Epithelial cell of prostate (primary cell): ENCODE data around the gene SLC2A1.

Source experiments
- DNase-seq: peaks from one replicate; pipeline ENCODE4 v3.0.0-alpha.2; 2011; ENCODE audit warnings: low read depth, low spot score
- H3K27ac ChIP-seq: fragments of 450-650 bp; 2 replicates; pipeline ENCODE4 v1.5.1; 2017; ENCODE audit warnings: mild to moderate bottlenecking

The SLC2A1 gene

DNA sequence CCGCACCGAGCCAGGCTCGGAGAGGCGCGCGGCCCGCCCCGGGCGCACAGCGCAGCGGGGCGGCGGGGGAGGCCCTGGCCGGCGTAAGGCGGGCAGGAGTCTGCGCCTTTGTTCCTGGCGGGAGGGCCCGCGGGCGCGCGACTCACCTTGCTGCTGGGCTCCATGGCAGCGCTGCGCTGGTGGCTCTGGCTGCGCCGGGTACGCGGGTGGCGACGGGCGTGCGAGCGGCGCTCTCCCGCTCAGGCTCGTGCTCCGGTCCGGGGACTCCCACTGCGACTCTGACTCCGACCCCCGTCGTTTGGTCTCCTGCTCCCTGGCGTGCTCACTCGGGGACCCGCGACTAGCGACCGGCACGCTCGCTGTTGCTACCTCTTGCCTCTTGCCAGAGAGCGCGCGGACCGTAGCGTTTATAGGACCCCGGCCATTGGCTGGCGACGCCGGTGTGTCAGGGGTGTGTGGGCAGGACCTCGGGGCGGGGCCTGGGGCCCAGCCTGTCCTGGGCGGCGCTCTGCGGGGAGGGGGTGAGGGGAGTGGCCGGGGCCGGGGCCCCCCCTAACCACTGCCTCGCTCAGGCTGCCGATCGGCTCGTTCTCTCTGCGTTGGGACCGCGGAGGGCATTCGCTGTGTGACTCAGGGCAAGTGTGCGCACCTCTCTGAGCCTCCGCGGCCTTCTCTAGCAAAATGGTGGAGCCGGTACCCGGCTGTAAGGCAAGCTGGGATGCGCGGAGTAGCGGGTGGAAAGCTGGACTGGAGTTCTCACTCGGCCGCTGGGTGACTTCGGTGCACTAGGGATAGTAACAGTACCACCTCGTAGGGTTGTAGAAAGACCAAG, at the start of gene SLC2A1:
TSS of gene SLC2A1 (minus strand) at position 381 of the 832 bp plus-strand sequence. CDS start at position 164, 217 bp downstream.
- DNase-seq: peak; percentile 90
- peak within 1 kb of the TSS; percentile 98 for H3K27ac ChIP-seq

GRCh38 chr1:43007377-43008114, 48.9 kb upstream of the SLC2A1 start:
- H3K27ac ChIP-seq: no peak overlapping the region
- no peak for DNase-seq

DNA sequence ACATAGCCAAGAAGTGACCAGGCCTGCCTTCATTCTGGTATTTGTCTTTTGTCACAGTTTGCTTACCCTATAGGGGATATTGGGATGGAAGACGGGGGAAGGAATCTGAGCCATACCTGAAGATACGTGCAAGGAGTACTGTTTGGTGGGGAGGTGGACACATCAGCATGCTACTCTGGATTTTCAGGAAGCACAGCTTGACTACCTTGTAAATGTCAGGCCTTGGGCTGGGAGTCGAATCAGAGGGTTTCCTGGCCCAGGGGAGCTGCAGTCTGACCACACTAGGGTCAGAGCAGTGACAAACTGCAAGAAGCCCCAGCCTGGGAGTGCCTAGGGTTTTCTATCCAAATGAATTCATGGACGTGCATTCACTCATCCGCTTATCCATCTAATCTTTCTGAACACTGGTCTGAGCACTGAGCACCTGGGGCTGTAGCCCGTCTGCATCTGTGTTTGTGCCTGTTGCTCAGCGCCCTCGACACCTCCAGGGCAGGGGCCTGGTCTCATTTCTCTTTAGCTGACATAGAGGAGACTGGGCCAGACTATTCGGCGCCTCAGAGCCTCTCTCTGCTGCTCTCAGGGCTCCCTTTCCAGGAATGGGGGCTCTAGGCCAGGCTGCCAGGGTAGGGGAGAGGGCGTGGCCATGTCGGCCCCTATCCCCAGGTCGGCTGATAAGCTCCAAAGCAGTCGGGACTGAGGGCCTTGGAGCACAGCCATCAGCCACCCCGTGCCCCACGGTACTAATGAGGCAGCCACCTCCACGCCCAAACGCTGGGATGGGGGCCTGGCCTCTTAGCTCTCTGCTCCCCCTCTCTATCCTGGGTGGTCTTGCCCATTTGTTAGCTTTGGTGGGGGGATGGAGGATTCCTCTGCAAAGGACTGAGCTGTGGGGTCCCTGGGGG, 47.0 kb upstream of the SLC2A1 start:
- H3K27ac ChIP-seq: no peak overlapping the region
- no peak for DNase-seq

GRCh38 chr1:43004587-43005459, 46.2 kb upstream of the SLC2A1 start:
- DNase-seq: no peak
- H3K27ac ChIP-seq: no peak overlapping the region

DNA sequence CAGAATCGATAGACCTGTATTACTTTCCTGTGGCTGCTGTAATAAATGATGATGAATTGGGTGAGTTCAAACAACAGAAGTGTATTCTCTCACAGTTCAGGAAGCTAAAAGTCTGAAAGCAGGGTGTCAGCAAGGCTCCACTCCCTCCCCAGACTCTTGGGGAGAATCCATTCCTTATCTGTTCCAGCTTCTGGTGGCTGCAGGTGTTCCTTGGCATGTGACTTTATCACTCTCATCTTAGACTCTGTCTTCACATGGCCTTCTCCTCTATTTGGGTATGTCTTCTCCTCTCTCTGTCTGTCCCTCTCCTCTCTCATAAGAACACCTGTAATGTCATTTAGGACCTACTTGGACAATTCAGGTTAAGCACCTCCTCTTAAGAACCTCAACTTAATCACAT, 44.1 kb upstream of the SLC2A1 start:
- no peak for DNase-seq
- H3K27ac ChIP-seq: no peak overlapping the region

- no peak overlapping the region for H3K27ac ChIP-seq
- DNase-seq: no peak
Observed at GRCh38 chr1:43002116-43002515, 43.4 kb upstream of the SLC2A1 start.

GRCh38 chr1:43001434-43001833, 42.8 kb upstream of the SLC2A1 start:
- DNase-seq: no peak
- H3K27ac ChIP-seq: no peak overlapping the region

DNA sequence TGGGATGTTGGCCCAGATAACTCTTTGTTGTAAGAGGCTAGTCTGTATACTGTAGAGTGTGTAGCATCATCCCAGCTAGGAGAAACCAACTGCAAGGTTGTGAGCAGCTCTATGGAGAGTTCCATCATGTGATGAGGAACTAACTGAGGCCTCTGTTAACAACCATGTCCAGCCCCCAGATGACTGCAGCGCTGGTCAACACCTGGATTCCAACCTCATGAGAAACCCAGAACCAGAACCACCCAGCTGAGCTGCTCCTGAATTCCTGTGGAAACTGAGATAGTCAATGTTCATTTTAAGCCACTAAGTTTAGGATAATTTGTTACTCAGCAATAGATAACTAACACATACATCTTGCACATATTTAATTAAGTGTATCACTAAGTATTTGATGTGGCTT, 41.6 kb upstream of the SLC2A1 start:
- H3K27ac ChIP-seq: no peak overlapping the region
- no peak for DNase-seq

GRCh38 chr1:42999308-42999707, 40.6 kb upstream of the SLC2A1 start:
- no peak for DNase-seq
- no peak overlapping the region for H3K27ac ChIP-seq

GRCh38 chr1:42998386-42998785, 39.7 kb upstream of the SLC2A1 start:
- no peak overlapping the region for H3K27ac ChIP-seq
- DNase-seq: no peak

GRCh38 chr1:42996384-42996970, 37.8 kb upstream of the SLC2A1 start:
- no peak for DNase-seq
- H3K27ac ChIP-seq: no peak overlapping the region

- DNase-seq: no peak
- H3K27ac ChIP-seq: no peak overlapping the region
Observed at GRCh38 chr1:42993502-42994136, 35.0 kb upstream of the SLC2A1 start.

- H3K27ac ChIP-seq: no peak overlapping the region
- DNase-seq: no peak
Observed at GRCh38 chr1:42992054-42992571, 33.4 kb upstream of the SLC2A1 start.

DNA sequence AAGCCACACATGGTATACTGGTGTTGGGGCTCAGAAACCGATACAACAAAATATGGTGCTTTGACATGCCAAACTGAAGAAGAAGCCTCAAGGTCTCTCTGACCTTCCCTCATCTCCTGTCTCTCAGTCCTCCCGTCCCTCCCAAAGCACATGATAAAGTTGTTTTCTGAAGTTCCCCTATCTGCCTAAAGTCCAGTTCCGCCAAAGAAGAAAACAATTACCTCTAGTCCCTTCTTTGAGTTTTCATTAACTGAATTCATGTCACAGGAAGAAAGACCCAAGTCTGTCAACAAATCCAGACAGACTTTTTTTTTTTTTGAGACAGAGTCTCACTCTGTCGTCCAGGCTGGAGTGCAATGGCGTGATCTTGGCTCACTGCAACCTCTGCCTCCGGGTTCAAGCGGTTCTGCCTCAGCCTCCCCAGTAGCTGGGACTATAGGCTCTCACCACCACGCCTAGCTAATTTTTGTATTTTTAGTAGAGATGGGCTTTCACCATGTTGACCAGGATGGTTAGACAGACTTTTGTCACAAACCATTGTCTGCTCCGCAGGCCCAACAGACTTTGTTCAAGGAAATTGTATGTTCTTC, 32.2 kb upstream of the SLC2A1 start:
- DNase-seq: no peak
- H3K27ac ChIP-seq: no peak overlapping the region

DNA sequence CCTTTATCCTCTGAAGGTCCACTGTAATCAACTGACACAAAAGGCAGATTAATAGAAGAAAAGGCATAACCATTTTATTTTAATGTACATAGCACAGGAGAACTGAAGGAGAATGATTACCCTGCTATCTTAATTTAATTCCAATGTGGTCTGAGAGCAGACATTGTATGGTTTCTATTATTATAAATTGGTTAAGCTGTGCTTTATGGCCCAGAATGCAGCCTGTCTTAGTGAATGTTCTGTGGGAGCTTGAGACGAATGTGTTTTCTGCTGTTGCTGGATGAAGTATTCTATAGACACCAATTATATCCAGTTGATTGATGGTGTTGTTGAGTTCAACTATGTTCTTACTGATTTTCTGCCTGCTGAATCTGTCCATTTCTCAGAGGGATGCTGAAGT, 25.0 kb upstream of the SLC2A1 start:
- DNase-seq: no peak
- no peak overlapping the region for H3K27ac ChIP-seq

- no peak overlapping the region for H3K27ac ChIP-seq
- DNase-seq: no peak
Observed at GRCh38 chr1:42983253-42983652, 24.6 kb upstream of the SLC2A1 start.

DNA sequence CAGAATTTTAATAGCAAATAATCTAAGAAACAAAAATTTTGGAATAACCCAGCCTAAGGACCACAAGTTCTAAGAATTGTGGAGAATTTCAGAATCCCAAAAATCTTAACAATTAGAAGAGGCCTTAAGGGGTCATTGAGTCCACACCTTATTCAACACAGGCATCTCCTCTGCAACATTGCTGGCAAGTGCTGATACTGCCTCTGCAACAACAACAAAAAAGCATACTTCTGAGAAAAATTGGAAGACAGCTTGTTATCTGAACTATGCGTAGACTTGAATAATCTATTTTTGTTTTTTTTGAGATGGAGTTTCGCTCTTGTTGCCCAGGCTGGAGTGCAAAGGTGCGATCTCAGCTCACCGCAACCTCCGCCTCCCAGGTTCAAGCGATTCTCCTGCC, 24.0 kb upstream of the SLC2A1 start:
- H3K27ac ChIP-seq: no peak overlapping the region
- no peak for DNase-seq

DNA sequence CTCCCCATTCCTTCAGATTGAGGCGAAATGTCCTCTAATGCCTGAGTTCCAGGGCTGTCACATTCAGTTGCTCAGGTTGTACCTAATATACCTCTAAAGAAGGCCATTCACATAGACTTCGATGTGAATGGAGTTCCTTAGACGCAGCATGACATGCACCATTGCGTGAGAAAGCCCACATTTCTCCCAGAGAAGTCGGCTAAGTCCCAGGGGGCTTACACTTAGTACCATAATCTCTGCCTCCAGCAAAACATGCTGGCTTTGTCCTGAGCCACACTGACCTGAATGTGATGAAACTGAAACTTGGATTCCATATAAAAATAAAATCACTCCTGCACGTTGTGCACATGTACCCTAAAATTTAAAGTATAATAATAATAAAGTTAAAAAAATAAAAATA, 23.2 kb upstream of the SLC2A1 start:
- H3K27ac ChIP-seq: no peak overlapping the region
- DNase-seq: no peak
